Uterus (tissue), 2 donors: ENCODE results near the gene ZNF765.

Experiments used
- POLR2A ChIP-seq, 2 donors: fragments of 450-650 bp; IDR thresholded peaks; one replicate each; pipeline ENCODE4 v1.6.1; 2016; ENCODE audit warnings: antibody characterized with exemption in 2 of 2, mild to moderate bottlenecking in 1 of 2, moderate library complexity in 1 of 2
- TF ChIP-seq, protein P1 (sequence below), 4 experiments: fragments of 200-600 bp in 2 of 4; fragments of 450-650 bp in 2 of 4; sonication (generic) in 2 of 4; IDR thresholded peaks; one replicate each; pipeline ENCODE4 v1.5.1; 2016 to 2019; ENCODE audit warnings: antibody characterized with exemption in 4 of 4, mild to moderate bottlenecking in 2 of 4, moderate library complexity in 1 of 4

DNA sequence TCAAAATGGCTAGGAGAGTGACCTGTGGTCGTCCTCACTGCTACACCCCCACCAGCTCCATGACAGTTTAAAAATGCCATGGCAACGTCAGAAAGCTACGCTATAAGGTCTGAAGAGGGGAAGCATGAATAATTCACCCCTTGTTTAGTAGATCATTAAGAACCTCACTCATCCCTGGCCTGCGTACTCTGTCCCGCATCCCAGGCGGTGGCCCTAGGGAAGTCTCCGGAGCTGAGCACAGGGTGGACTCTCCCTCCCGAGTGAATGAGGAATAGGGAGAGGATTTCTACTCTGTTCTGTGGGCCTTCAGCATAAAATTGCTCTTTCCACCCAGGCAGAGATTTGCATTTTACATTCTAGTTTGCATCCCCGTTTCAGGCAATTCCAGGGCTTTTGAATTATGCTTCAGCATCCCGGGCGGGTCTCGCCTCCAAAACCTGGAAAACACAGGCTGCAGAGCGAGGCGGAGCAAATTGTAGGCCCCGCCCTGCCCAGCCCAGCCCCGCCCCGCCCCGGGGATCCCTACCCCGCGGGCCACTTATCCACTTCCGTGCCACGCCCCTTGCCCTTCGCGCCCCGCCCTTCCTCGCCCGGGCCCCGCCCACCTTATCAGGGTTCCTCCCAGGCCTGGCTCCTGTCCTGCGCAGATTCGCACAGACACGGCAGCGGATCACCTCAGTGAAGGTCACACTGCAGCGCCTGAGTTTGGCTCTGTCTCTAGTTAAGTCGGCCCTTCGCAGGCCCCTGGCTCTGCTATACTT, 36.9 kb upstream of the ZNF765 start:
- TF ChIP-seq POLR2A (IDR thresholded peaks at IDR 0.05), result no peak
- TF ChIP-seq, protein P1, sequence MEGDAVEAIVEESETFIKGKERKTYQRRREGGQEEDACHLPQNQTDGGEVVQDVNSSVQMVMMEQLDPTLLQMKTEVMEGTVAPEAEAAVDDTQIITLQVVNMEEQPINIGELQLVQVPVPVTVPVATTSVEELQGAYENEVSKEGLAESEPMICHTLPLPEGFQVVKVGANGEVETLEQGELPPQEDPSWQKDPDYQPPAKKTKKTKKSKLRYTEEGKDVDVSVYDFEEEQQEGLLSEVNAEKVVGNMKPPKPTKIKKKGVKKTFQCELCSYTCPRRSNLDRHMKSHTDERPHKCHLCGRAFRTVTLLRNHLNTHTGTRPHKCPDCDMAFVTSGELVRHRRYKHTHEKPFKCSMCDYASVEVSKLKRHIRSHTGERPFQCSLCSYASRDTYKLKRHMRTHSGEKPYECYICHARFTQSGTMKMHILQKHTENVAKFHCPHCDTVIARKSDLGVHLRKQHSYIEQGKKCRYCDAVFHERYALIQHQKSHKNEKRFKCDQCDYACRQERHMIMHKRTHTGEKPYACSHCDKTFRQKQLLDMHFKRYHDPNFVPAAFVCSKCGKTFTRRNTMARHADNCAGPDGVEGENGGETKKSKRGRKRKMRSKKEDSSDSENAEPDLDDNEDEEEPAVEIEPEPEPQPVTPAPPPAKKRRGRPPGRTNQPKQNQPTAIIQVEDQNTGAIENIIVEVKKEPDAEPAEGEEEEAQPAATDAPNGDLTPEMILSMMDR (IDR thresholded peaks at IDR 0.05), result no peak
